Lung (tissue), 12 donors: ENCODE results near the gene MAP3K4. TPM values are rescaled to one million over a fixed set of nuclear protein-coding genes. Genes with fewer than 3 reads are reported as not detected.

Experiments used
- ATAC-seq: fragments of 200-7000 bp; cut with Tn5 transposase; one replicate; pipeline ENCODE4 v1.9.1; 2020; ENCODE audit warnings: moderate number of reproducible peaks; ENCODE audit not compliant: insufficient read depth, low FRiP score
- DNase-seq, 3 donors: peaks; one replicate each; pipeline ENCODE4 v3.0.0-alpha.2; 2013 to 2017
- H3K27ac ChIP-seq, 2 donors: one replicate each; pipeline ENCODE4 v1.5.1; 2013; ENCODE audit warnings: mild to moderate bottlenecking in 2 of 2, moderate library complexity in 2 of 2, control low read depth in 1 of 2, inconsistent platforms in 1 of 2, low read depth in 1 of 2, low read length in 1 of 2
- H3K27me3 ChIP-seq, 3 donors: one replicate each; pipeline ENCODE4 v1.5.1; 2013; ENCODE audit warnings: low read length in 2 of 3; ENCODE audit not compliant: control insufficient read depth in 3 of 3, insufficient read depth in 3 of 3
- H3K36me3 ChIP-seq, 4 donors: one replicate each; pipeline ENCODE4 v1.5.1; 2013; ENCODE audit warnings: low read length in 4 of 4, mild to moderate bottlenecking in 1 of 4, moderate library complexity in 1 of 4; ENCODE audit not compliant: control insufficient read depth in 4 of 4, insufficient read depth in 4 of 4
- H3K4me1 ChIP-seq, 5 donors: one replicate each; pipeline ENCODE4 v1.5.1; 2013; ENCODE audit warnings: low read length in 5 of 5, mild to moderate bottlenecking in 2 of 5, moderate library complexity in 1 of 5; ENCODE audit not compliant: control insufficient read depth in 5 of 5, insufficient read depth in 5 of 5
- H3K4me3 ChIP-seq: one replicate; pipeline ENCODE4 v1.5.1; 2013; ENCODE audit warnings: mild to moderate bottlenecking, control low read depth, moderate library complexity
- H3K9ac ChIP-seq, 2 donors: one replicate each; pipeline ENCODE4 v1.5.1; 2013; ENCODE audit warnings: low read length in 2 of 2, control low read depth in 1 of 2; ENCODE audit not compliant: insufficient read depth in 1 of 2
- H3K9me3 ChIP-seq, 4 donors: one replicate each; pipeline ENCODE4 v1.5.1; 2013; ENCODE audit warnings: low read length in 3 of 4, mild to moderate bottlenecking in 1 of 4, moderate library complexity in 1 of 4; ENCODE audit not compliant: control insufficient read depth in 4 of 4, insufficient read depth in 3 of 4
- WGBS, 2 donors: extraction: QIAGEN DNeasy Blood & Tissue Kit; methylation state at CpG; one replicate each; pipeline ENCODE4 v1.1.7; 2013; 5-methylcytosine and 5-hydroxymethylcytosine counted together
- polyA plus RNA-seq, 2 donors: library from polyadenylated mRNA; stranded (reverse); fragments of 200-250 nt; gene quantifications; one replicate each; pipeline ENCODE4 v1.2.1, GENCODE V29; 2013
- total RNA-seq, 2 donors: library from RNA; depleted of rRNA in 1 of 2; stranded (reverse); fragments of >200 nt in 1 of 2; gene quantifications; one replicate each; pipeline ENCODE4 v1.2.1, GENCODE V29; 2014 to 2021
- TF ChIP-seq, protein P1 (sequence below): IDR thresholded peaks from 2 replicates; pipeline ENCODE4 v1.5.1; 2012; ENCODE audit warnings: mild to moderate bottlenecking; ENCODE audit errors: control extremely low read depth, extremely low read depth
- donor health status: control.
- donor health status: control.
- donor health status: Bipolar disorder and iron deficiency.
- donor health status: healthy.
- donor health status: DM: yes; HTN: yes; CAD: no.

MAP3K4 gene
- total and polyA plus RNA-seq, 4 donors: 8.6 to 56.8 (median 29.9) TPM

DNA sequence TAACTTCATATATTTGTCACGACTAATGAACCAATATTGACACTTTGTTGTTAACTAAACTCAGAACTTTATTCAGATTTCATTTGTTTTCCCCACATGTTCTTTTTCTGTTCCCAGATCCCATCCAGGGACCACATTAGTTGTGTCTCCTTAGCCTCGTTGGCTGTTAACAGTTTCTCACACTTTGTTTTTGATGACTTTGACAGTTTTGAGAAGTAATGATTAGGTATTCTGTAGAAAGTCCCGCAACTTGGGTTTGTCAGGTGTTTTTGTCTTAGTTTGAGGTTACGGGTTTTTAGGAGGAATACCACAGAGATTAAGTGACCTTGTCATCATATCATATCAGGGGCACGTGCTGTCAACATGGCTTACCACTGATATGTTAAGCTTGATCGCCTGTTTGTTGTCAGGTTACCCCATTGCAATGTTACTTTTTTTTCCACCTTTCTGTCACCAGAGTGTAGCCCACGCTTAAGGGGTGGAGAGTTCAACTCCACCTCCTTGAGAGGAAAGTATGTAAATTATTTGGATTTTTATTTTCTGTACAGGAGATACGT is 32.9 kb downstream of the MAP3K4 start:
- DNase-seq (no peak), ATAC-seq (no peak)
- TF ChIP-seq, protein P1, sequence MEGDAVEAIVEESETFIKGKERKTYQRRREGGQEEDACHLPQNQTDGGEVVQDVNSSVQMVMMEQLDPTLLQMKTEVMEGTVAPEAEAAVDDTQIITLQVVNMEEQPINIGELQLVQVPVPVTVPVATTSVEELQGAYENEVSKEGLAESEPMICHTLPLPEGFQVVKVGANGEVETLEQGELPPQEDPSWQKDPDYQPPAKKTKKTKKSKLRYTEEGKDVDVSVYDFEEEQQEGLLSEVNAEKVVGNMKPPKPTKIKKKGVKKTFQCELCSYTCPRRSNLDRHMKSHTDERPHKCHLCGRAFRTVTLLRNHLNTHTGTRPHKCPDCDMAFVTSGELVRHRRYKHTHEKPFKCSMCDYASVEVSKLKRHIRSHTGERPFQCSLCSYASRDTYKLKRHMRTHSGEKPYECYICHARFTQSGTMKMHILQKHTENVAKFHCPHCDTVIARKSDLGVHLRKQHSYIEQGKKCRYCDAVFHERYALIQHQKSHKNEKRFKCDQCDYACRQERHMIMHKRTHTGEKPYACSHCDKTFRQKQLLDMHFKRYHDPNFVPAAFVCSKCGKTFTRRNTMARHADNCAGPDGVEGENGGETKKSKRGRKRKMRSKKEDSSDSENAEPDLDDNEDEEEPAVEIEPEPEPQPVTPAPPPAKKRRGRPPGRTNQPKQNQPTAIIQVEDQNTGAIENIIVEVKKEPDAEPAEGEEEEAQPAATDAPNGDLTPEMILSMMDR: no peak
- no peaks in the 10 kb centered on the region for H3K9me3 ChIP-seq
- H3K4me1 ChIP-seq: peaks cover 0 to 10% (median 0%) of the 10 kb centered on the region in 5 donors
- H3K27ac ChIP-seq: no peak overlapping the region
- H3K9ac ChIP-seq: no peak overlapping the region
- H3K27me3 ChIP-seq: no peaks in the 10 kb centered on the region
- H3K4me3 ChIP-seq: no peak overlapping the region
- H3K36me3 ChIP-seq: peaks cover 0 to 3% (median 0%) of the 10 kb centered on the region in 4 donors
- 89 to 96% methylated on average over 8 of the region's 8 CpGs for WGBS, 2 donors

GRCh38 chr6:161027385-161027784 is 35.8 kb downstream of the MAP3K4 start:
- peaks cover 0 to 2% (median 0%) of the 10 kb centered on the region in 4 donors for H3K36me3 ChIP-seq
- no peak overlapping the region for H3K4me3 ChIP-seq
- H3K4me1 ChIP-seq: peaks cover 0 to 8% (median 3%) of the 10 kb centered on the region in 5 donors
- no peak for ATAC-seq
- no peak for DNase-seq
- TF ChIP-seq, protein P1: no peak
- WGBS, 2 donors: 78 to 82% methylated on average over 3 of the region's 3 CpGs
- H3K27ac ChIP-seq: no peak overlapping the region
- H3K27me3 ChIP-seq: no peaks in the 10 kb centered on the region
- no peak overlapping the region for H3K9ac ChIP-seq
- no peaks in the 10 kb centered on the region for H3K9me3 ChIP-seq

- DNase-seq (no peak), ATAC-seq (no peak)
- Histone ChIP-seq H3K4me3 (no peak overlapping the region), H3K27me3 (no peaks in the 10 kb centered on the region), H3K9me3 (no peaks in the 10 kb centered on the region), H3K27ac (no peak overlapping the region), H3K4me1 (peaks cover 0 to 8% (median 3%) of the 10 kb centered on the region in 5 donors), H3K9ac (no peak overlapping the region), H3K36me3 (peaks cover 0 to 2% (median 0%) of the 10 kb centered on the region in 4 donors)
- TF ChIP-seq, protein P1: no peak
- WGBS, 2 donors: 57 to 66% methylated on average over 8 of the region's 8 CpGs
Measured at GRCh38 chr6:161029195-161029809, 37.7 kb downstream of the MAP3K4 start.
